Endodermal cell (in vitro differentiated cells): ENCODE data around the gene TMPRSS9. TPM values are rescaled to one million over a fixed set of nuclear protein-coding genes. Genes with fewer than 3 reads are reported as not detected.
"Not testable (repeated sequence)": the region's sequence is repeated elsewhere in the genome, so short reads cannot be mapped to it uniquely, and the experiment has no call there.

Experiments
- DNase-seq: peaks from one replicate; pipeline ENCODE4 v3.0.0-alpha.2; 2017
- H3K27ac ChIP-seq: 2 replicates; pipeline ENCODE4 v1.5.1; 2013; ENCODE audit warnings: mild to moderate bottlenecking, low read depth, low read length, moderate library complexity
- H3K27me3 ChIP-seq: 2 replicates; pipeline ENCODE4 v1.6.1; 2013; ENCODE audit warnings: mild to moderate bottlenecking, low read length, moderate library complexity; ENCODE audit not compliant: insufficient read depth, control insufficient read depth, poor library complexity, severe bottlenecking
- H3K36me3 ChIP-seq: 2 replicates; pipeline ENCODE4 v1.7.0; 2013; ENCODE audit warnings: mild to moderate bottlenecking, low read length, moderate library complexity; ENCODE audit not compliant: control insufficient read depth, insufficient read depth
- H3K4me1 ChIP-seq: one replicate; pipeline ENCODE4 v1.7.0; 2013; ENCODE audit warnings: low read length; ENCODE audit not compliant: control insufficient read depth, insufficient read depth
- H3K4me3 ChIP-seq: 2 replicates; pipeline ENCODE4 v1.5.1; 2013; ENCODE audit warnings: mild to moderate bottlenecking, low read length, moderate library complexity
- H3K9ac ChIP-seq: 2 replicates; pipeline ENCODE4 v1.6.1; 2013; ENCODE audit warnings: mild to moderate bottlenecking, low read length, moderate library complexity; ENCODE audit not compliant: poor library complexity, severe bottlenecking; ENCODE audit errors: extremely low read depth
- H3K9me3 ChIP-seq: 2 replicates; pipeline ENCODE4 v1.6.1; 2013; ENCODE audit warnings: mild to moderate bottlenecking, low read length, moderate library complexity; ENCODE audit not compliant: control insufficient read depth
- H3K27ac Mint-ChIP-seq: 2 replicates; pipeline ENCODE4 v1.8.0; 2020; ENCODE audit warnings: mixed read lengths
- H3K27me3 Mint-ChIP-seq: 2 replicates; pipeline ENCODE4 v1.8.0; 2021; ENCODE audit warnings: mild to moderate bottlenecking, mixed read lengths; ENCODE audit not compliant: insufficient read depth
- H3K36me3 Mint-ChIP-seq: 2 replicates; pipeline ENCODE4 v1.8.0; 2020; ENCODE audit warnings: low read depth, mixed read lengths
- H3K4me1 Mint-ChIP-seq: 2 replicates; pipeline ENCODE4 v1.8.0; 2020; ENCODE audit warnings: mixed read lengths
- H3K4me3 Mint-ChIP-seq: 2 replicates; pipeline ENCODE4 v1.8.0; 2020; ENCODE audit warnings: mild to moderate bottlenecking, moderate library complexity, mixed read lengths
- H3K9me3 Mint-ChIP-seq: 2 replicates; pipeline ENCODE4 v1.8.0; 2020; ENCODE audit warnings: mild to moderate bottlenecking, mixed read lengths
- WGBS, 2 experiments: methylation state at CpG; one replicate each; pipeline versions ENCODE4 v1.1.5 to v1.1.7; 2013; ENCODE audit warnings: missing lambda C conversion rate in 2 of 2, mixed read lengths in 1 of 2; ENCODE audit not compliant: insufficient coverage in 1 of 2, insufficient read length in 1 of 2; 5-methylcytosine and 5-hydroxymethylcytosine counted together
- total RNA-seq, 2 donors: library from RNA; stranded (reverse); fragmentation: NEBNext Ultra II Directional in 1 of 2; extraction: Animal tissue kit (Norgen Biotek cat#: 25700) in 1 of 2; gene quantifications; 2 replicates in 1 of 2; 3 replicates in 1 of 2; pipeline ENCODE4 v1.2.1, GENCODE V29; 2021
- TF ChIP-seq, protein P1 (sequence below): fragments of 200-600 bp; sonication (generic); conservative IDR thresholded peaks from 2 replicates; pipeline ENCODE4 v1.5.0; 2021; ENCODE audit warnings: antibody characterized with exemption, mild to moderate bottlenecking

TMPRSS9 gene
- total RNA-seq, 2 donors from 2014 or later, result 0.73 to 1.2 TPM

DNA sequence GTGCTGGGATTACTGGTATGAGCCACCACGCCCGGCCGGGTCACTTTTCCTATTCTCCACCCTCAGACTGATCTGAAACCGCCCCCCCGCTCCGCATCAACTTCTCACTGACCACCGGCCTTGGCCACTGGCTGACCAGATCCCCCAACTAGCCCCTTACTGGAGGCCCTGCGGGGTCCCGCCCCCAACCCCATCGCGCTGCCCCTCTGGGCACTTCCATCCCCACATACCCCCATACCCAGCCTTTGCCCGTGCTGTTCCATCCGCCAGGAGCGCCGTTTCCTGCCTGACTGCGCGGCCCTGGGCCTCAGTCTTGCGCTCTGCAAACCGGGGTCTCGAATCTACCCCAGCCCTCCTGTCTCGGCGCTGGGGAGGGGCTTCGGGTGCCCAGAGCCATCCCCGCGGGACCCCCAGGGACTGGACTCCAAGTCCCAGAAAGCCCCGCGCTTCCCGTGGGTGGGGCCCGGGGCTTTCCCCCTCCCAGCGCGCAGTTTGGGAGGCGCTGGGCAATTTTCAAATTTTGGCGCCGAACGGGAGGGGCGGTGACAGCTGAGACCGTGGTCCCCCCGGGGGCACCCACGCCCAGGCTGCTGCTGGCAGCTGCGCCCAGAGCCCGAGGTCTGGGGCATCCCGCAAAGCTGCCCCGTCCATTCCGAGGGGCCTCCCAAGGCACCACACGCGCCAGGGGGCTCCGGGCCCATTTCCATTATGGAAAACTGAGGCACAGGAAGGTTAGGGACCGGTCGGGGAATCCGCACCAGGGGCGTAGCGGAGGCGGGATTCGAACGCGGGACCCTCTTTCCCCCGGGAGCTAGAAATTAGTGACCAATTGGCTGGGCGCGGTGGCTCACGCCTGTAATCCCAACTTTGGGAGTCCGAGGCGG is 101.9 kb downstream of the TMPRSS9 start:
- no peaks in the 10 kb centered on the region for H3K36me3 ChIP-seq
- H3K4me3 ChIP-seq, result peak overlapping the region; percentile 76
- peak overlapping the region; percentile 68 for H3K4me3 Mint-ChIP-seq
- no peaks in the 10 kb centered on the region for H3K4me1 ChIP-seq
- H3K27me3 Mint-ChIP-seq, result no peaks in the 10 kb centered on the region
- peak overlapping the region; percentile 84 for H3K9ac ChIP-seq
- H3K4me1 Mint-ChIP-seq, result peaks cover 2% of the 10 kb centered on the region
- peak overlapping the region; percentile 75 for H3K27ac ChIP-seq
- no peaks in the 10 kb centered on the region for H3K27me3 ChIP-seq
- peak overlapping the region; percentile 94 for H3K27ac Mint-ChIP-seq
- H3K9me3 ChIP-seq, result no peaks in the 10 kb centered on the region
- 5 to 10% methylated on average over 35 to 62 of the region's 62 CpGs for WGBS, 2 experiments
- TF ChIP-seq, protein P1, sequence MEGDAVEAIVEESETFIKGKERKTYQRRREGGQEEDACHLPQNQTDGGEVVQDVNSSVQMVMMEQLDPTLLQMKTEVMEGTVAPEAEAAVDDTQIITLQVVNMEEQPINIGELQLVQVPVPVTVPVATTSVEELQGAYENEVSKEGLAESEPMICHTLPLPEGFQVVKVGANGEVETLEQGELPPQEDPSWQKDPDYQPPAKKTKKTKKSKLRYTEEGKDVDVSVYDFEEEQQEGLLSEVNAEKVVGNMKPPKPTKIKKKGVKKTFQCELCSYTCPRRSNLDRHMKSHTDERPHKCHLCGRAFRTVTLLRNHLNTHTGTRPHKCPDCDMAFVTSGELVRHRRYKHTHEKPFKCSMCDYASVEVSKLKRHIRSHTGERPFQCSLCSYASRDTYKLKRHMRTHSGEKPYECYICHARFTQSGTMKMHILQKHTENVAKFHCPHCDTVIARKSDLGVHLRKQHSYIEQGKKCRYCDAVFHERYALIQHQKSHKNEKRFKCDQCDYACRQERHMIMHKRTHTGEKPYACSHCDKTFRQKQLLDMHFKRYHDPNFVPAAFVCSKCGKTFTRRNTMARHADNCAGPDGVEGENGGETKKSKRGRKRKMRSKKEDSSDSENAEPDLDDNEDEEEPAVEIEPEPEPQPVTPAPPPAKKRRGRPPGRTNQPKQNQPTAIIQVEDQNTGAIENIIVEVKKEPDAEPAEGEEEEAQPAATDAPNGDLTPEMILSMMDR, result peak; percentile 16
- DNase-seq, result peak; percentile 81
- H3K36me3 Mint-ChIP-seq, result no peaks in the 10 kb centered on the region
- H3K9me3 Mint-ChIP-seq, result no peaks in the 10 kb centered on the region

DNA sequence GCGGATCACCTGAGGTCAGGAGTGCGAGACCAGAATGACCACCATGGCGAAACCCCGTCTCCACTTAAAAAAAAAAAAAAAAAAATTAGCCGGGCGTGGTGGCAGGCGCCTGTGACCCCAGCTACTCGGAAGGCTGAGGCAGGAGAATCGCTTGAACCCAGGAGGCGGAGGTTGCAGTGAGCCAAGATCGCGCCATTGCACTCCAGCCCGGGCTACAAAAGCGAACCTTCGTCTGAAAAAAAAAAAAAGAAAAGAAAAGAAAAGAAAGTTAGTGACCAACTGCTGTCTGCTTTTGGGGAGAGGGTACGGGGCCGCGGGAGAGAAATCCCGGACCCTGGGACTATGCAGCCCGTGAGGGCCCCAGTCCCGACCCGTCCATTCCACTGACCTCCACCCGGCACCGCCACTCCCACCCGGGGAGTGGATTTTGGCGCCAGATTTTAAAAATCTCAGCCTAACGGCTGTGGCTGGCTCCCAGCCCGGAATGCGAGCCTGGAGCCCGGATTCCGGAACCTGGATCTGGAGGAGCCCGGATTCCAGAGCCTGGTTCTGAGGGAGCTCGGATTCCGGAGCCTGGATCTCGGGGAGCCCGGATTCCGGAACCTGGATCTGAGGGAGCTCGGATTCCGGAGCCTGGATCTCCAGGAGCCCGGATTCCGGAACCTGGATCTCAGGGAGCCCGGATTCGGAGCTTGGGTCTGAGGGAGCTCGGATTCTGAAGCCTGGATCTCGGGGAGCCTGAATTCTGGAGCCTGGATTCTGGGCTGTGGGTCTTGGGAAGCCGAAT is 102.8 kb downstream of the TMPRSS9 start:
- peak overlapping the region; percentile 68 for H3K4me3 Mint-ChIP-seq
- peaks cover 2% of the 10 kb centered on the region for H3K4me1 Mint-ChIP-seq
- Histone ChIP-seq H3K27me3 (no peaks in the 10 kb centered on the region), H3K9me3 (no peaks in the 10 kb centered on the region), H3K4me3 (peak overlapping the region; percentile 76), H3K36me3 (no peaks in the 10 kb centered on the region), H3K4me1 (no peaks in the 10 kb centered on the region), H3K9ac (peak overlapping the region; percentile 84), H3K27ac (peak overlapping the region; percentile 75)
- H3K9me3 Mint-ChIP-seq, result no peaks in the 10 kb centered on the region
- H3K27ac Mint-ChIP-seq, result peak overlapping the region; percentile 94
- DNase-seq, result peak; percentile 99
- H3K27me3 Mint-ChIP-seq, result no peaks in the 10 kb centered on the region
- H3K36me3 Mint-ChIP-seq, result no peaks in the 10 kb centered on the region
- 7 to 8% methylated on average over 22 to 46 of the region's 46 CpGs for WGBS, 2 experiments
- TF ChIP-seq, protein P1, result no peak

DNA sequence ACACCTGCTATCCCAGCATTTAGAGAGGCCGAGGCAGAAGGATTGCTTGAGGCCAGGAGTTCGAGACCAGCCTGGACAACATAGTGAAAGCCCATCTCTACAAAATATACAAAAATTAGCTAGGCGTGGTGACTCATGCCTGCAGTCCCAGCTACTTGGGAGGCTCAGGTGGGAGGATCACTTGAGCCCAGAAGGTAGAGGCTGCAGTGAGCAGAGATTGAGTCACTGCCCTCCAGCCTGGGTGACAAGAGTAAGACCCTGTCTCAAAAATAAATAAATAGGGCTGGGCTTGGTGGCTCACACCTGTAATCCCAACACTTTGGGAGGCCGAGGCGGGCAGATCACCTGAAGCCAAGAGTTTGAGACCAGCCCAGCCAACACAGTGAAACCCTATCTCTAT is 103.6 kb downstream of the TMPRSS9 start:
- H3K9me3 Mint-ChIP-seq, H3K4me3 ChIP-seq, H3K27ac Mint-ChIP-seq, DNase-seq, H3K27ac ChIP-seq, H3K4me1 ChIP-seq, H3K9ac ChIP-seq, H3K4me1 Mint-ChIP-seq, H3K36me3 ChIP-seq, H3K27me3 ChIP-seq, H3K27me3 Mint-ChIP-seq, H3K36me3 Mint-ChIP-seq, H3K9me3 ChIP-seq, H3K4me3 Mint-ChIP-seq: not testable (repeated sequence)
- 94 to 99% methylated on average over 4 to 5 of the region's 5 CpGs for WGBS, 2 experiments
